HG03432 (cell line): ENCODE measurements around the gene SLC25A46.
"Not testable (repeated sequence)": the region's sequence is repeated elsewhere in the genome, so short reads cannot be mapped to it uniquely, and the experiment has no call there.

Experiments used
- ATAC-seq: cut with Tn5 transposase; IDR thresholded peaks from one replicate; pipeline ENCODE4 v1.9.1; 2021; ENCODE audit warnings: mild to moderate bottlenecking, moderate library complexity; ENCODE audit not compliant: unreplicated experiment

The SLC25A46 gene

DNA sequence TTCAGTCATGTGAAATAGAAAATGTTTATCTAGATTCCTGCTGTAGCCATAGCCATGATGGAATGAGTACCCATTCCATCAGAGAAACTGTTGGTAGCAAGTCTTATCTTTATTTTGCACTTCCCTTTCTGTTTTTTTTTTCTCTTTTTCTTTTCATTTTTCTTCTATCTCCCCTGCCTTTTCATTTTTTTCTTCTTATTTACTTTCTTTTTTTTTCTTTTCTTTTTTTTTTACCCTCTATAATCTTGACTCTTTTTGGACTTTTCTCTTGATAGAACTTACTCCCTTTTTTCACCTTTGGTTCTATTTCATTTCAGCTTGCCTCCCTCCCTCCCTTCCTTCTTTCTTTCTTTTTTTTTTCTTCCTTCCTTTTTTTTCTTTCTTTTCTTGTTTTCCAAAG, 15.4 kb downstream of the SLC25A46 start:
- ATAC-seq = no peak

DNA sequence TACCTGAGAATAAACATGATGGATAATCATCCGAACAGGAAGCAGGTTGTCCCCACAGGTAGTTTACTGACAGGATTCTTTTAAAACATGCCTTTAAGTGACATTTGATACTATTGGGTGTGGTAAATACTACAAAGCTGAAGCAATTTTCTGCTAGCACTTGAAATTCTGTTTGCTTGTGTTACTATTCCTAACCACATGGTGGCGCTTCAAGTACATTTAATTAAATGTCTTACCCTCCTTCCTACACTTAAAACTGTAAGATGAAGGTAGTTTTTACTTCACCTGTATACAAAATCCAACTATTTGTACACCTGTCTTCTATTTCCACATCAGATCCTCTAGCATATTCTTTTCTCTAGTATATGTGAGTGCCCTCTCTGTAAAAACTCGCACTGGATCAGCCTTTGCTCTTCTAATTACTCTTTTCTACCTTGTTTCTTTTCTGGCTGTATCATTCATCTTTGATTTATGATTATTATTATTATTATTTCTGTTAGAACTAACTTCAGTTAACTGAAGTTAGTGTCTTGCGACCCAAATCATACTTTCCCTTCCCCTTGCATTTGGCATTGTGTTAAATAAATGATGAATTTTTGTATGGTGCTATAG, 18.4 kb downstream of the SLC25A46 start:
- no peak for ATAC-seq

DNA sequence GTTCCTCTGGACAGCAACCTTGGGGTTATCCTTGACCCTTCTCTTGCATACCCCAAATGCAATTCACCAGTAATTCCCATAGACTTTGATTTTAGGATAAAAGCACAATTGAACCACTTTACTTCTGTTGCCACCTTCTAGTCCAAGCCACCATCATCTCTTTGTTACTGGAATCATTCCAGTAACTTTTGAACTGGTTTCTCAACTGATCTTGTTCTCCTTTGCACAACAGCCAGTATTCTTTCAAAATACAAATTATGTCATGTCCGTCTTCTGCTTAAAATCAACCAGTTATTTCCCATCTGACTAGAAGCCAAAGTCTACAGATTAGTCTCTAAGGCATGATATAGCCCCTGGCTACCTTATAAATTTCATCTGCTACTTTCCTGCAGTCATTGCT, 21.4 kb downstream of the SLC25A46 start:
- no peak for ATAC-seq

DNA sequence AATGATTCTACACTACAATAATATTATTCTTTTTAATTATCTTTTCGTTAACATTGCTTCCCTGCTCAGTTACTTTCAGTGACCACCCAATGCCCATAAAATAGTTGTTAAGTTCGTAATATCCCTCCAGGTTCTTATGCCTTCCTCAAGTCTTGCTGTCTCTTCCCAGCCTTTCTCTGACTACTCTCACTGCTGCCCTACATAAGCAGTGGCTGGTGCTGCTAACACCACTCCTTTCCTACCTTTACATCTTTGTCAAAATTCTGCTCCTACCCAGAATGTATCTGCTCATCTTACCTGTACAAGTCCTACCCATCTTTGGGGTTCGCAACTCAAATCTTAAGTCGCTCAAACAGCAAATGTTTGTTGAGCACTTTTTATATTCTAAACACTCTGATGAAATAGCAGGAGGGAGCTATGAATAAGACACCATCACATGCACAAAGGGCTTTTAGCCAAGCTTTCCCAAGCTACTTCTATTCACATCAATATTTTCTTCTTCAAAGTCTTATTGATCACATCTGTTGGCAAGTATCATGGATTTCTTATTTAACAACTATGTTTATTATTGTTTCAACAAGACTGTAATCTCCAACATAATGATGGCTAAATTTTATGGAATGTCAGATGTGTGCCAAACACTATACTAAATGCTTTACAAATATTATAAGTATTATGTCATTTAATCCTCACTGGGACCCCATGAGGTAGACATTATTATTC, 29.5 kb downstream of the SLC25A46 start:
- ATAC-seq = no peak

DNA sequence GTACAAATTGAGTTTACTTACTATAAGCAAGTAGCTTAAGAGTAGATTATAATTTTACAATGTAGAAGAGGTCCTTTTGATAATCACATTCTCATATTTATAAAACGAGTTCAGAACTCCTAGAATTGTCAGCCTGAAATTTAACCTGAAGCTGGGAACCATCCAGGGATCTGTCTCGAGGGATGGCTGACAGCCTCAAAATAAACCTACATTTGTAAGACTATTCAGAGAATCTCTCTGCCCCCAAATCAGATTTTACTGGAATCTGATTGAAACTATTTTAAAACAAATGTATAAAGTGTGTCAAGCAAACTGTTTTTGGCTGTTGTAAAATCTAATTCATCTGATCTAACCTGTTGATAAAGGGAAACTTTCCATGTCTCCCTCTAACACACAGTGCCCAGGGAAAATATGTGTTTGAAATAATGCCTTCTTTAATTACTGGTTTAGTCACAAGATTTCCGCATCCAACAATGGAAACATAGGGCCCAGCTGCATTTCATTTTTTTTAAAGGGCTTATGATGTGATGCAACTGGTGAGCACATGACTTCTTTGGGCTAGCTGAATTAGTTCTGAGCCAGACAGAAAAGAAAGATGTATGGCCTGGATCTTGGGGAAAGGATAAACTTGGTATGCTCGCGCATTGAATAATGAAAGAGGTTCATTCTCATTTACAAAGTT, 30.3 kb downstream of the SLC25A46 start:
- no peak for ATAC-seq

DNA sequence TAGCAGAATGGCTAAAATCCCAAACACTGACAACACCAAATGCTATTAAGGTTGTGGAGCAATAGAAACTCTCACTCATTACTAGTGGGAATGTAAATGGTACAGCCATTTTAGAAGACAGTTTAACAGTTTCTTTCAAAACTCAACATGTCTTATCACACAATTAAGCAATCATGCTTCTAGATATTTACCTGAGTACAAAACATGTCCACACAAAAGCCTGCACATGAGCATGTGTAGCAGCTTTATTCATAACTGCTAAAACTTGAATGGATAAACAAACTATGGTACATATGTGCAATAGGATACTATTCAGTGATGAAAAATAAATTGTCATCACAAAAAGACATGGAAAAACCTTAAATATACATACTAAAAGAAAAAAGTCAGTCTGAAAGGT, 31.5 kb downstream of the SLC25A46 start:
- no peak for ATAC-seq

DNA sequence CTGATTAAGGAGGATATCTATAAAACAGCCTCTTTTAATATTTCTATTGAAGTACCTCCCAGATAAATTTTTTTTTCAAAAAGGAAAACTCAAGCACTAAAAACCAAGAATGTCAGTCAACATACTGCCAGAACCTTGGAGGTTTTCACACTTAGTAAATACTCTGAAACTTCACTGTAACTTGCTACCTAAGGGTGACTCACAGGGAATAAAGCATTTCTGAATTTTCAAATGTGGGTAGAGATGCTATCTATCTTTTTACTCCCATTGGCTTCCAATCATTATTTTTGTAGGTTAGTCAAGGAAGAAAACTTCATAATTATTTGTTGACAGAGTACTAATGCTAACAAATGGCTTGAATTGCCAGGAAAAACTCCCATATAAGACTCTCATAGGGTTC, 46.1 kb downstream of the SLC25A46 start:
- no peak for ATAC-seq

DNA sequence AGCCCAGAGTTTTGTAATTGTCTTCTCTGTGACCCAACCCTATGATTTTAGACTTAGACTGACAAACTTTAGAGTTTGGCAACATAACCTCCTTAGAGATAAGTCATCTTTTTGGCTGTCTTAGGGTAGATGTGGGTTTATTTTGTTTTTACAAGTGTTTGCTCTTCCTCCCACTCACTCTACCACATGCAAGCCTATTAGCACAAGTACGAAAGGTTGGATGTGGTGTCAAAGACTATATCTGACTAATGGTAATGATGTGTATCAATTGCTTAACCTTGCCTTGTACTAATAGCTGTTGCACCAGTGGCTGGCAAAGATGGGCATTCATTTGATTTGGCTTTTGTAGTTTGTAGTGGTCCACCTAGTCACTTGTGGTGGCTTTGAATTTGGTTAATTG, 46.5 kb downstream of the SLC25A46 start:
- no peak for ATAC-seq

DNA sequence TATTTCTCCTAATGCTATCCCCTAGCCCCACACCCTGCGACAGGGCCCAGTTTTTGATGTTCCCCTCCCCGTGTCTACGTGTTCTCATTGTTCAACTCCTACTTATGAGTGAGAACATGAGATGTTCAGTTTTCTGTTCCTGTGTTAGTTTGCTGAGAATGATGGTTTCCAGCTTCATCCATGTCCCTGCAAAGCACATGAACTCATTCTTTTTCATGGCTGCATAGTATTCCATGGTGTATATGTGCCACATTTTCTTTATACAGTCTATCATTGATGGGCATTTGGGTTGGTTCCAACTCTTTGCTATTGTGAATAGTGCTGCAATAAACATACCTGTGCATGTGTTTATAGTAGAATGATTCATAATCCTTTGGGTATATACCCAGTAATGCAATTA, 49.2 kb downstream of the SLC25A46 start:
- not testable (repeated sequence) for ATAC-seq

DNA sequence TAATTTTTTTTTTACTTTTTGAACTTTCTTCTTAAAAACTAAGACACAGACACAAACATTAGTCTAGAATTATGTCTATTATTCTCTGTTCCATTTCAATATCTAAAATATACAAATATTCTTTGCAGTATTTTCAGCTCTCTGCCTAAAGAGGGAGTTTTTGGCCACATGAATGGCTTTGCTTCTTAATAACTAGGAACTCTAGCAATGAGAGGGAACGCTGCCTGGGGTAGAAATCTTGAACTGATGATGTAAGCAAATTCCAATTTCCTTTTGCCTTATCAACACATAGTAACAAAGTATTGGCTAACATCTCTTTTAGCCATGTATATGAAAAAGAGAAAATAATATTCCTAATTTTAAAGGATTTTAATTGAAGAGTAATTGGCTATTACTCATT, 51.9 kb downstream of the SLC25A46 start:
- no peak for ATAC-seq

DNA sequence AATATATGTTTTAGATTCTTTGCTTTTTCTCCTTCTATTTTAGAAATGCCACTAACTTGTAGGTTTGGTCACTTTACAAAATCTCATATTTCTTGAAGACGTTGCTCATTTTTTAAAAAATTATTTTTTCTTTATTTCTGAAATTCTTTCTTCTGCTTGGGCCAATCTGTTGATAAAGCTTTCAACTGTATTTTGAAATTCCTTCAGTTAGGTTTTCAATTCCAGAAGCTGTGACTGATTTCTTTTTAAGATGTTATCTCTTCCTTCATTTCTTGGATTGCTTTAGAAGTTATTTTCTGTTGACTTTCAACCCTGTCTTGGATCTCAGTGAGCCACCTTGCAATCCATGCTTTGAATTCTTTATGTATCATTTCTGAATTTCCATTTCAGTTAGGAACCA, 64.2 kb downstream of the SLC25A46 start:
- ATAC-seq = no peak

DNA sequence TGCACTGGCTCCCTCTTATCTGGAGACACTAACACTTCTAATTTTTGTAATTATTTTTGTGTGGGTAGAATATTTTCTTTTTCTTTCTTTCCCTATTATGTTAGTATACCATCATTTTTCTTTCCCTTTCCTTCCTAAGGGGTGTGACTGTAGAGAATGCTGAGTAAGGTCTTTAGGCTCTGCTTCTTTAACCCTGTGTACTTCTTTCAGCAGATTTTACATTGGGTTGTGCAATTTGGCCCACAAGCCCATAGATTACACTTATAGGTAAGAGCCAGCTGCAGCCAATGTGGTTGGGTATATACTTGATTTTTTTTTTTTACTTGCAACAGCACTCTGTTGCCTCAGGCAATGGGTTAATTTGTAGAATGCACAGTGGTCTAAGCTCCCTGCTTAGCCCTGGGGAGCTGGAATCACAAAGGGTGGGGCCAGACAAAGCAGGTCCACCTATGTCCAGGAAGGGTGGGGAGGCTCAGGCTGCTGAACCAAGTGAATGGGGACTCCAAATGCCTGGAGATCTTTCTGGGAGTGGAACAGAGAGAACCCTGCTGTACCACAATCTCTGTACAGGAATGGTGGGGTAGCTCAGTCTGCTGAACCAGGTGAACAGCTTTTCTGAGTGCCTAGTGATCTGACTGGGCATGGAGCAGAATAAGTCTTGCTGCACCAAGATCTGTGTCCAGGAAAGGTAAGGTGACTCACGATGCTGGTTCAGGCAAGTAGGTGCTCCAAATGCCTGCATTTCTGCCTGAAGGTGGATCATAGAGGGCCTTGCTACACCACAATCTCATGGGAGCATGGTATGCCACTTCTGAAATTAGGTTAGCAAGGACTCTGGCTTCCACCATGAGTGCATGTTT, 64.9 kb downstream of the SLC25A46 start:
- no peak for ATAC-seq

DNA sequence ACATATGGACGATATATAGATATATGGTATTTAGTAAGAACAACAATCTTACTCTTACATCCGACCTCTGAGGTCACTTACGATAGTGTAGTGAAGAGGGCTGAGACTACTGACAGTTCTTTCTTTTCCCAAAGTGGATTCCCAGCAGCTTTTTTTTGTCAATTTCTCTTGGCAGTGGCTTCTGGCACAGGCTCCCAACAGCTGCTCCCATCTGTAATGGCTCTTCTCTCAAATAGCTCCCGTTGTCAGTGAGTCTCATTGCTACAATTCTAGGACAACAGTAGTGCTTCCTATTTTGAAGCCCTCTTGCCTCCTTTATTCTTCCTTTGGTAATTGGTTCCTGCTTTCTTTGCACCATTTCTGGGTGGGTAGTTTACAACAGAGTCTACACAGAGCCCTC, 68.4 kb downstream of the SLC25A46 start:
- no peak for ATAC-seq

DNA sequence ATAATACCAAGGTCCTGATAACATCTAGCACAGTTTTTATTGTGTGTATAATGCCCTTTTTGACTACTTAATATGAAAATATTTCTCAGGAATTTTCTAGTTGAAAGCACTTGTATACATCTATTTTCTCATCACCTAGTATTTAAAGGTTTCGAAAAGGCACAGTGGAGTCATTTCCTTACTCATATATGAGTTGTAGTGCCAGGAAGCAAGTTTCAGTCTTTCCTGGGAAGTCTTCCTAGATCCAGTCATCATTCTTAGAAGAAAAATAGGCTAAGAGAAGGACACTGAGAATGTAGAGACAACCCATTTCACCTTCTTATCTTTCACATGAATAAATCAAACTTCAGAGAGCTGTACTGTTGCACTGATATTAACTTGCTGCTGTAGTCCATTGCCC, 70.2 kb downstream of the SLC25A46 start:
- no peak for ATAC-seq
